ENCODE measurements around the gene SLC1A7. TPM values are rescaled to one million over a fixed set of nuclear protein-coding genes. Genes with fewer than 3 reads are reported as not detected.

Gene SLC1A7
- polyA plus RNA-seq, 1 donor from 2014 or later: not detected

DNA sequence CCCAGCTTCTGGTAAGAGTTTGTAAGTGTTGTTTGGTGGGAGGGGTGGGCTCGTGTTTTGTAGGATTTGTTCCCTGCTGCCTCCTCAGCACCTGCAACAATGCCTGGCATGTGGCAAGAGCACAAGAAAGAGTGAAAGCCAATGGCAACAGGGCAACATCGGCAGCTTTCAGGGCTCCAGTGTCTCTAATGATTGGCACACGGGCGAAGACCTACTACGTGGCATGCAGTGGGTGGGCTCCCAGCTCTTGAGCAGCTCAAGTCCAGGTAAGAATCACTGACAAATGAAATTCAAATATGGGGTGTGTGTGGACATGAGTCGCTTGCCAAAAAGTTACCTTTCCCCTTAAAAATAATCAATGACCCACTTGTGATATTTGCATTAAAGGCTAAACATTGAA, 23.9 kb upstream of the SLC1A7 start:
- Histone ChIP-seq H3K9ac (ENCODE audit: low read length) (no peak overlapping the region), H3K36me3 (ENCODE audit: insufficient read depth, low read length) (no peaks in the 10 kb centered on the region), H3K4me2 (ENCODE audit: low read length) (no peak overlapping the region), H3K79me2 (replicated peaks; ENCODE audit: insufficient read depth, low read length) (no peaks in the 10 kb centered on the region), H3K27me3 (ENCODE audit: insufficient read depth, low read depth, low read length) (no peaks in the 10 kb centered on the region), H3K27ac (ENCODE audit: low read length) (no peak overlapping the region), H2AFZ (ENCODE audit: low read depth, low read length) (no peak overlapping the region), H3F3A (ENCODE audit: insufficient read depth, low read length, poor library complexity, severe bottlenecking) (no peaks in the 10 kb centered on the region), H3K9me2 (ENCODE audit: insufficient read depth, low read length) (no peaks in the 10 kb centered on the region), H3K4me3 (ENCODE audit: low read length) (no peak overlapping the region), H3K9me3 (ENCODE audit: low read length) (no peaks in the 10 kb centered on the region), H4K20me1 (ENCODE audit: insufficient read depth) (no peaks in the 10 kb centered on the region)
- TF ChIP-seq, protein P1, sequence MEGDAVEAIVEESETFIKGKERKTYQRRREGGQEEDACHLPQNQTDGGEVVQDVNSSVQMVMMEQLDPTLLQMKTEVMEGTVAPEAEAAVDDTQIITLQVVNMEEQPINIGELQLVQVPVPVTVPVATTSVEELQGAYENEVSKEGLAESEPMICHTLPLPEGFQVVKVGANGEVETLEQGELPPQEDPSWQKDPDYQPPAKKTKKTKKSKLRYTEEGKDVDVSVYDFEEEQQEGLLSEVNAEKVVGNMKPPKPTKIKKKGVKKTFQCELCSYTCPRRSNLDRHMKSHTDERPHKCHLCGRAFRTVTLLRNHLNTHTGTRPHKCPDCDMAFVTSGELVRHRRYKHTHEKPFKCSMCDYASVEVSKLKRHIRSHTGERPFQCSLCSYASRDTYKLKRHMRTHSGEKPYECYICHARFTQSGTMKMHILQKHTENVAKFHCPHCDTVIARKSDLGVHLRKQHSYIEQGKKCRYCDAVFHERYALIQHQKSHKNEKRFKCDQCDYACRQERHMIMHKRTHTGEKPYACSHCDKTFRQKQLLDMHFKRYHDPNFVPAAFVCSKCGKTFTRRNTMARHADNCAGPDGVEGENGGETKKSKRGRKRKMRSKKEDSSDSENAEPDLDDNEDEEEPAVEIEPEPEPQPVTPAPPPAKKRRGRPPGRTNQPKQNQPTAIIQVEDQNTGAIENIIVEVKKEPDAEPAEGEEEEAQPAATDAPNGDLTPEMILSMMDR (IDR thresholded peaks at IDR 0.05; ENCODE audit: poor library complexity, severe bottlenecking): no peak
- TF ChIP-seq TAF1 (IDR thresholded peaks at IDR 0.05; ENCODE audit: low read depth): no peak
- no peak for TF ChIP-seq RAD21 (conservative IDR thresholded peaks at IDR 0.05)
- no peak for TF ChIP-seq SMC3 (conservative IDR thresholded peaks at IDR 0.05; ENCODE audit: poor library complexity)
- TF ChIP-seq POLR2AphosphoS5 (IDR thresholded peaks at IDR 0.05): no peak
- TF ChIP-seq EP300 (conservative IDR thresholded peaks at IDR 0.05; ENCODE audit: poor library complexity, severe bottlenecking): no peak
- TF ChIP-seq EZH2 (IDR thresholded peaks at IDR 0.05; ENCODE audit: borderline replicate concordance, insufficient read depth, low read length, poor library complexity, severe bottlenecking): no peak
- TF ChIP-seq, protein P2, sequence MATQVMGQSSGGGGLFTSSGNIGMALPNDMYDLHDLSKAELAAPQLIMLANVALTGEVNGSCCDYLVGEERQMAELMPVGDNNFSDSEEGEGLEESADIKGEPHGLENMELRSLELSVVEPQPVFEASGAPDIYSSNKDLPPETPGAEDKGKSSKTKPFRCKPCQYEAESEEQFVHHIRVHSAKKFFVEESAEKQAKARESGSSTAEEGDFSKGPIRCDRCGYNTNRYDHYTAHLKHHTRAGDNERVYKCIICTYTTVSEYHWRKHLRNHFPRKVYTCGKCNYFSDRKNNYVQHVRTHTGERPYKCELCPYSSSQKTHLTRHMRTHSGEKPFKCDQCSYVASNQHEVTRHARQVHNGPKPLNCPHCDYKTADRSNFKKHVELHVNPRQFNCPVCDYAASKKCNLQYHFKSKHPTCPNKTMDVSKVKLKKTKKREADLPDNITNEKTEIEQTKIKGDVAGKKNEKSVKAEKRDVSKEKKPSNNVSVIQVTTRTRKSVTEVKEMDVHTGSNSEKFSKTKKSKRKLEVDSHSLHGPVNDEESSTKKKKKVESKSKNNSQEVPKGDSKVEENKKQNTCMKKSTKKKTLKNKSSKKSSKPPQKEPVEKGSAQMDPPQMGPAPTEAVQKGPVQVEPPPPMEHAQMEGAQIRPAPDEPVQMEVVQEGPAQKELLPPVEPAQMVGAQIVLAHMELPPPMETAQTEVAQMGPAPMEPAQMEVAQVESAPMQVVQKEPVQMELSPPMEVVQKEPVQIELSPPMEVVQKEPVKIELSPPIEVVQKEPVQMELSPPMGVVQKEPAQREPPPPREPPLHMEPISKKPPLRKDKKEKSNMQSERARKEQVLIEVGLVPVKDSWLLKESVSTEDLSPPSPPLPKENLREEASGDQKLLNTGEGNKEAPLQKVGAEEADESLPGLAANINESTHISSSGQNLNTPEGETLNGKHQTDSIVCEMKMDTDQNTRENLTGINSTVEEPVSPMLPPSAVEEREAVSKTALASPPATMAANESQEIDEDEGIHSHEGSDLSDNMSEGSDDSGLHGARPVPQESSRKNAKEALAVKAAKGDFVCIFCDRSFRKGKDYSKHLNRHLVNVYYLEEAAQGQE (IDR thresholded peaks at IDR 0.05; ENCODE audit: borderline replicate concordance): no peak
- no peak for TF ChIP-seq MXI1 (conservative IDR thresholded peaks at IDR 0.05; ENCODE audit: poor library complexity, severe bottlenecking)

DNA sequence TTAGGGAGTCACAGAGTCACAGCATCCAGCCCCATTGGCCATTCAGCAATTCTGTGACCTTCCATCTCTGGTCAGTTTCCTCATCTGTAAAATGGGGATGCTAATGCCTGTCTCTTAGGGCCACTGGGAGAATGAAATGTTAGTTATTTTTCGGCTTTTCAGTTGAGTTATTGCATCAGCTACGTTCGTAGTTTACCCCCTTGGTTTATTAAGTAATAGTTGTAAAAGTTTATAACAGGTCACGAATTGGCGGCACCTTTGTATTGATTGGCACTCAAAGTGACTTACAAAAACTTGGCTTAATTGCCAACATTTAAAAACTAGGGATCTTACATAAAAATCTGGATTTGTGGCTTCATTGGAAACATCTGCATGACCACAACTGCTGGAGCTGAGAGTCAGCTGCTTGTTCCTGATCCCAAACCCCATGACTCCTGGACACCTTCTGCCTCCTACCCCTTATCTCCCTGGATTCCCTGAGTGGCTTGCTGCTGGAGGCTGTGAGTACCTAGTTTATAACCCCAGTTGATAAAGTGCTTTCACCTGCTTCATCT, 23.0 kb upstream of the SLC1A7 start:
- Histone ChIP-seq H3K79me2 (replicated peaks; ENCODE audit: insufficient read depth, low read length) (no peaks in the 10 kb centered on the region), H3K27me3 (ENCODE audit: insufficient read depth, low read depth, low read length) (no peaks in the 10 kb centered on the region), H3K4me3 (ENCODE audit: low read length) (no peak overlapping the region), H4K20me1 (ENCODE audit: insufficient read depth) (no peaks in the 10 kb centered on the region), H3K9ac (ENCODE audit: low read length) (no peak overlapping the region), H2AFZ (ENCODE audit: low read depth, low read length) (no peak overlapping the region), H3K4me2 (ENCODE audit: low read length) (no peak overlapping the region), H3F3A (ENCODE audit: insufficient read depth, low read length, poor library complexity, severe bottlenecking) (no peaks in the 10 kb centered on the region), H3K36me3 (ENCODE audit: insufficient read depth, low read length) (no peaks in the 10 kb centered on the region), H3K27ac (ENCODE audit: low read length) (no peak overlapping the region), H3K9me3 (ENCODE audit: low read length) (no peaks in the 10 kb centered on the region), H3K9me2 (ENCODE audit: insufficient read depth, low read length) (no peaks in the 10 kb centered on the region)
- no peak for TF ChIP-seq SMC3 (conservative IDR thresholded peaks at IDR 0.05; ENCODE audit: poor library complexity)
- TF ChIP-seq EZH2 (IDR thresholded peaks at IDR 0.05; ENCODE audit: borderline replicate concordance, insufficient read depth, low read length, poor library complexity, severe bottlenecking): no peak
- TF ChIP-seq RAD21 (conservative IDR thresholded peaks at IDR 0.05): no peak
